ENCODE data around the gene OR10H5. TPM values are rescaled to one million over a fixed set of nuclear protein-coding genes. Genes with fewer than 3 reads are reported as not detected.
A peak's percentile ranks its signal among the peaks of the same experiment; 100 is the strongest.
"Not testable (repeated sequence)": the region's sequence is repeated elsewhere in the genome, so short reads cannot be mapped to it uniquely, and the experiment has no call there.

Gene OR10H5
- total RNA-seq, 1 donor from 2014 or later = not detected

- peak; percentile 66 for DNase-seq
- no peaks in the 10 kb centered on the region for H3K27me3 Mint-ChIP-seq
- H3K4me3 Mint-ChIP-seq = no peak overlapping the region
- H3K4me1 Mint-ChIP-seq = peaks cover 30% of the 10 kb centered on the region
- no peaks in the 10 kb centered on the region for H3K36me3 Mint-ChIP-seq (ENCODE audit: low read depth)
- H3K9me3 Mint-ChIP-seq = no peaks in the 10 kb centered on the region
- no peak overlapping the region for H3K27ac Mint-ChIP-seq
- intact Hi-C loops (cut with micrococcal nuclease) = no loop called here
These were observed 54.6 kb downstream of the OR10H5 start for GRCh38 chr19:15841875-15842569.

- Mint-ChIP-seq H3K4me1 (peaks cover 24% of the 10 kb centered on the region), H3K9me3 (no peaks in the 10 kb centered on the region), H3K27ac (no peak overlapping the region), H3K4me3 (no peak overlapping the region), H3K36me3 (ENCODE audit: low read depth) (no peaks in the 10 kb centered on the region), H3K27me3 (no peaks in the 10 kb centered on the region)
- intact Hi-C loops (cut with micrococcal nuclease) = no loop called here
- DNase-seq = no peak
These were observed 55.9 kb downstream of the OR10H5 start for GRCh38 chr19:15843203-15843893.

- DNase-seq; H3K4me3 Mint-ChIP-seq; H3K27me3 Mint-ChIP-seq; H3K9me3 Mint-ChIP-seq; intact Hi-C loops (cut with micrococcal nuclease); H3K27ac Mint-ChIP-seq; H3K36me3 Mint-ChIP-seq (ENCODE audit: low read depth): not testable (repeated sequence)
- peaks cover 24% of the 10 kb centered on the region for H3K4me1 Mint-ChIP-seq
These were observed 56.4 kb downstream of the OR10H5 start for GRCh38 chr19:15843894-15844222.

- Mint-ChIP-seq H3K36me3 (ENCODE audit: low read depth) (no peaks in the 10 kb centered on the region), H3K27me3 (no peaks in the 10 kb centered on the region), H3K27ac (no peak overlapping the region), H3K4me1 (peaks cover 24% of the 10 kb centered on the region), H3K9me3 (no peaks in the 10 kb centered on the region), H3K4me3 (no peak overlapping the region)
- no peak for DNase-seq
- intact Hi-C loops (cut with micrococcal nuclease) = no loop called here
These were observed 59.5 kb downstream of the OR10H5 start for GRCh38 chr19:15846923-15847322.

GRCh38 chr19:15850385-15850784, 62.9 kb downstream of the OR10H5 start:
- no peaks in the 10 kb centered on the region for H3K36me3 Mint-ChIP-seq (ENCODE audit: low read depth)
- H3K4me1 Mint-ChIP-seq = peaks cover 4% of the 10 kb centered on the region
- DNase-seq = no peak
- no peaks in the 10 kb centered on the region for H3K9me3 Mint-ChIP-seq
- intact Hi-C loops (cut with micrococcal nuclease) = no loop called here
- no peak overlapping the region for H3K27ac Mint-ChIP-seq
- H3K27me3 Mint-ChIP-seq = no peaks in the 10 kb centered on the region
- H3K4me3 Mint-ChIP-seq = no peak overlapping the region

Other genes starting within 250 kb of the OR10H5 start
- gene CYP4F8, start 172.4 kb upstream of the OR10H5 start, total RNA-seq = not detected in 2 replicates
- gene CYP4F3, start 146.8 kb upstream of the OR10H5 start, total RNA-seq = 0.09 TPM in 1 of 2 replicates, not detected in the other
- gene CYP4F12, start 114.6 kb upstream of the OR10H5 start, total RNA-seq = not detected in 2 replicates
- not detected in 2 replicates for gene OR10H2, start 59.6 kb upstream of the OR10H5 start, total RNA-seq
- not detected in 2 replicates for gene OR10H3, start 49.7 kb upstream of the OR10H5 start, total RNA-seq
- gene OR10H1, start 28.0 kb downstream of the OR10H5 start, total RNA-seq = 0.05 TPM in 1 of 2 replicates, not detected in the other
- not detected in 2 replicates for gene CYP4F2, start 110.4 kb downstream of the OR10H5 start, total RNA-seq
- not detected in 2 replicates for gene CYP4F11, start 146.9 kb downstream of the OR10H5 start, total RNA-seq
- not detected in 2 replicates for gene OR10H4, start 161.3 kb downstream of the OR10H5 start, total RNA-seq